ENCODE data around the gene EPHB2.
A peak's percentile ranks its signal among the peaks of the same experiment; 100 is the strongest.

The EPHB2 gene

GRCh38 chr1:22754106-22754768, 43.6 kb downstream of the EPHB2 start:
- H3K4me3 Mint-ChIP-seq: no peak overlapping the region
- H3K9me3 Mint-ChIP-seq: no peaks in the 10 kb centered on the region
- H3K36me3 Mint-ChIP-seq (ENCODE audit: low read depth): no peaks in the 10 kb centered on the region
- peaks cover 17% of the 10 kb centered on the region for H3K27me3 Mint-ChIP-seq (ENCODE audit: low read depth, poor library complexity)
- no peak overlapping the region for H3K27ac Mint-ChIP-seq
- DNase-seq: no peak
- H3K4me1 Mint-ChIP-seq: peaks cover 60% of the 10 kb centered on the region
- TF ChIP-seq, protein P1, sequence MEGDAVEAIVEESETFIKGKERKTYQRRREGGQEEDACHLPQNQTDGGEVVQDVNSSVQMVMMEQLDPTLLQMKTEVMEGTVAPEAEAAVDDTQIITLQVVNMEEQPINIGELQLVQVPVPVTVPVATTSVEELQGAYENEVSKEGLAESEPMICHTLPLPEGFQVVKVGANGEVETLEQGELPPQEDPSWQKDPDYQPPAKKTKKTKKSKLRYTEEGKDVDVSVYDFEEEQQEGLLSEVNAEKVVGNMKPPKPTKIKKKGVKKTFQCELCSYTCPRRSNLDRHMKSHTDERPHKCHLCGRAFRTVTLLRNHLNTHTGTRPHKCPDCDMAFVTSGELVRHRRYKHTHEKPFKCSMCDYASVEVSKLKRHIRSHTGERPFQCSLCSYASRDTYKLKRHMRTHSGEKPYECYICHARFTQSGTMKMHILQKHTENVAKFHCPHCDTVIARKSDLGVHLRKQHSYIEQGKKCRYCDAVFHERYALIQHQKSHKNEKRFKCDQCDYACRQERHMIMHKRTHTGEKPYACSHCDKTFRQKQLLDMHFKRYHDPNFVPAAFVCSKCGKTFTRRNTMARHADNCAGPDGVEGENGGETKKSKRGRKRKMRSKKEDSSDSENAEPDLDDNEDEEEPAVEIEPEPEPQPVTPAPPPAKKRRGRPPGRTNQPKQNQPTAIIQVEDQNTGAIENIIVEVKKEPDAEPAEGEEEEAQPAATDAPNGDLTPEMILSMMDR (IDR thresholded peaks at IDR 0.05): no peak

GRCh38 chr1:22754824-22755223, 44.2 kb downstream of the EPHB2 start:
- DNase-seq: no peak
- Mint-ChIP-seq H3K9me3 (no peaks in the 10 kb centered on the region), H3K4me3 (no peak overlapping the region), H3K36me3 (ENCODE audit: low read depth) (no peaks in the 10 kb centered on the region), H3K27me3 (ENCODE audit: low read depth, poor library complexity) (peaks cover 12% of the 10 kb centered on the region), H3K27ac (no peak overlapping the region), H3K4me1 (peaks cover 62% of the 10 kb centered on the region)
- TF ChIP-seq, protein P1 (IDR thresholded peaks at IDR 0.05): no peak

DNA sequence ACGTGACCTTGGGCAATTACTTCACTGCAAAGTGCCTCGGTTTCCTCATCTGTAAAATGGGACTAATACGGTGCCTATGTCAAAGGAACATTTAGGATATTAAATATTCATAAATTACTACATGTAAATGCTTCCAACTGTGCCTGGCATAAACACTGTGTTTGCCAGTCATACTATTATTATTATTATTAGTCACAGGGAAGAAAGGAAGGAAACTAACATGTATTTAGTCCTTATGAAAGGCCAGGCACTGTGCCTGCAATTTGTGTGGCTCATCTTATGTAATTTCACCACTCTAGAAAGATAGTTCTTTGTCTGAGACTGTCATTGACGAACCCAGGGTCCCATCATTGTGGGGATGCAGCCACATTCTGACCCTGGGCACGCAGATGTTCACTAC, 45.0 kb downstream of the EPHB2 start:
- no peak for DNase-seq
- Mint-ChIP-seq H3K36me3 (ENCODE audit: low read depth) (no peaks in the 10 kb centered on the region), H3K27me3 (ENCODE audit: low read depth, poor library complexity) (peaks cover 10% of the 10 kb centered on the region), H3K4me1 (peaks cover 54% of the 10 kb centered on the region), H3K9me3 (no peaks in the 10 kb centered on the region), H3K27ac (no peak overlapping the region), H3K4me3 (peak overlapping the region; percentile 28)
- TF ChIP-seq, protein P1 (IDR thresholded peaks at IDR 0.05): no peak

GRCh38 chr1:22756125-22756735, 45.6 kb downstream of the EPHB2 start:
- Mint-ChIP-seq H3K4me1 (peaks cover 54% of the 10 kb centered on the region), H3K9me3 (no peaks in the 10 kb centered on the region), H3K27me3 (ENCODE audit: low read depth, poor library complexity) (peaks cover 14% of the 10 kb centered on the region), H3K27ac (no peak overlapping the region), H3K4me3 (peak overlapping the region; percentile 28), H3K36me3 (ENCODE audit: low read depth) (no peaks in the 10 kb centered on the region)
- DNase-seq: peak; percentile 59
- TF ChIP-seq, protein P1 (IDR thresholded peaks at IDR 0.05): no peak

DNA sequence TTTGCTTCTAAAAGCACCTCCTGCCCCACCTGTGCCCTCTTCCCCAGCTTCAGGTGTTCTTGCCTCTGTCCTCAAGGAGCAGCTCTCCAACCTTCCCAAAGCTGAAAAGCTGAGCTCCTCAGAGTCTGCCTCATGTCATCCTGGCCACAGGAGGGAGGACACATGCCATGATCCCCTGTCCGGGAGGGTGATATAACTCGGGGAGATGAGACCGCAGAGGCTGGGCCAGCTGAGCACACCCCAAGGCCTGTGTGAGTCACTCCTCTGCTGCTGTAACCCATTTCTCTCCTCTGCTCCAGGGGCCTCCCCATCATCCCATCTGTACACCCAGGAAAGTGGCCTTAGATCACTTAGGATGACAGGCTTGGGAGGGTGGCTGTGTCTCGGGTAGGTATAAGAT, 49.8 kb downstream of the EPHB2 start:
- TF ChIP-seq, protein P1 (IDR thresholded peaks at IDR 0.05): no peak
- H3K4me1 Mint-ChIP-seq: peaks cover 55% of the 10 kb centered on the region
- no peak overlapping the region for H3K4me3 Mint-ChIP-seq
- H3K27ac Mint-ChIP-seq: no peak overlapping the region
- H3K9me3 Mint-ChIP-seq: no peaks in the 10 kb centered on the region
- no peaks in the 10 kb centered on the region for H3K36me3 Mint-ChIP-seq (ENCODE audit: low read depth)
- DNase-seq: no peak
- H3K27me3 Mint-ChIP-seq (ENCODE audit: low read depth, poor library complexity): peaks cover 18% of the 10 kb centered on the region

DNA sequence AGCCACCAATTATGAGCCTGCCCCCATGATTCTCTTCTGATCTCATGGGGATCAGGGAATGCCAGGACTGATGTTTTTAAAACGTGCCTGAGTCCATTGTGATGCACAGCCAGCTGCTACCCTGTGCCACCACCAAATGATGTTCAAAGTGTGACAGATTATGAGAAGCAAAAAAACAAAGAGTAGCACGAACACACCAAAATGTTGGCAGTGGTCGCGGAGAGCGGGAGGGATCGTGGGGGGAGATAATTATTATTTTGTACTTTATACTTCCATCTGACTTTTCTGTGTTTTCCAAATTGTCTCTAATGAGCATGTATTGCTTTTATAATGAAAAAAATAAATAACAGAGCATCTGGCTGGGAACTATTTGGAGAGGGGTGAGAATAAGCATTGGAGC, 50.5 kb downstream of the EPHB2 start:
- DNase-seq: no peak
- peaks cover 20% of the 10 kb centered on the region for H3K27me3 Mint-ChIP-seq (ENCODE audit: low read depth, poor library complexity)
- H3K4me1 Mint-ChIP-seq: peaks cover 51% of the 10 kb centered on the region
- H3K36me3 Mint-ChIP-seq (ENCODE audit: low read depth): no peaks in the 10 kb centered on the region
- no peaks in the 10 kb centered on the region for H3K9me3 Mint-ChIP-seq
- no peak overlapping the region for H3K4me3 Mint-ChIP-seq
- TF ChIP-seq, protein P1 (IDR thresholded peaks at IDR 0.05): no peak
- H3K27ac Mint-ChIP-seq: no peak overlapping the region

All from nephron progenitor cell (in vitro differentiated cells).